GM21717 (cell line): ENCODE data around the gene ZNF407.
"Not testable (repeated sequence)": the region's sequence is repeated elsewhere in the genome, so short reads cannot be mapped to it uniquely, and the experiment has no call there.

Source experiments
- ATAC-seq: cut with Tn5 transposase; IDR thresholded peaks from one replicate; pipeline ENCODE4 v1.9.1; 2021; ENCODE audit warnings: mild to moderate bottlenecking, moderate library complexity; ENCODE audit not compliant: unreplicated experiment

Gene ZNF407

GRCh38 chr18:74950479-74950878 lies 352.8 kb downstream of the ZNF407 start:
- no peak for ATAC-seq

GRCh38 chr18:74951165-74951760 lies 353.6 kb downstream of the ZNF407 start:
- no peak for ATAC-seq

- ATAC-seq = no peak
Measured at GRCh38 chr18:74957588-74958224, 360.0 kb downstream of the ZNF407 start.

GRCh38 chr18:74959216-74959615 lies 361.5 kb downstream of the ZNF407 start:
- ATAC-seq = no peak

- ATAC-seq = no peak
Measured at GRCh38 chr18:74961596-74961995, 363.9 kb downstream of the ZNF407 start.

GRCh38 chr18:74963820-74964446 lies 366.3 kb downstream of the ZNF407 start:
- ATAC-seq = peak; percentile 68

GRCh38 chr18:74965682-74966081 lies 368.0 kb downstream of the ZNF407 start:
- ATAC-seq = no peak

- no peak for ATAC-seq
Measured at GRCh38 chr18:74967438-74967837, 369.8 kb downstream of the ZNF407 start.

- ATAC-seq = no peak
Measured at GRCh38 chr18:74967979-74968378, 370.3 kb downstream of the ZNF407 start.

GRCh38 chr18:74971358-74971757 lies 373.7 kb downstream of the ZNF407 start:
- not testable (repeated sequence) for ATAC-seq

- not testable (repeated sequence) for ATAC-seq
Measured at GRCh38 chr18:74971776-74972175, 374.1 kb downstream of the ZNF407 start.

GRCh38 chr18:74972354-74972753 lies 374.7 kb downstream of the ZNF407 start:
- no peak for ATAC-seq

- ATAC-seq = no peak
Measured at GRCh38 chr18:74975001-74975400, 377.3 kb downstream of the ZNF407 start.

GRCh38 chr18:74976331-74976909 lies 378.8 kb downstream of the ZNF407 start:
- ATAC-seq = no peak

- ATAC-seq = no peak
Measured at GRCh38 chr18:74977041-74977440, 379.4 kb downstream of the ZNF407 start.

- ATAC-seq = no peak
Measured at GRCh38 chr18:74980669-74981068, 383.0 kb downstream of the ZNF407 start.

- no peak for ATAC-seq
Measured at GRCh38 chr18:74981476-74981875, 383.8 kb downstream of the ZNF407 start.

GRCh38 chr18:74982946-74983635 lies 385.4 kb downstream of the ZNF407 start:
- ATAC-seq = no peak

GRCh38 chr18:74989134-74989533 lies 391.5 kb downstream of the ZNF407 start:
- ATAC-seq = no peak

- no peak for ATAC-seq
Measured at GRCh38 chr18:74990563-74991081, 393.0 kb downstream of the ZNF407 start.
